ENCODE results near the gene CLSTN2.

The CLSTN2 gene

DNA sequence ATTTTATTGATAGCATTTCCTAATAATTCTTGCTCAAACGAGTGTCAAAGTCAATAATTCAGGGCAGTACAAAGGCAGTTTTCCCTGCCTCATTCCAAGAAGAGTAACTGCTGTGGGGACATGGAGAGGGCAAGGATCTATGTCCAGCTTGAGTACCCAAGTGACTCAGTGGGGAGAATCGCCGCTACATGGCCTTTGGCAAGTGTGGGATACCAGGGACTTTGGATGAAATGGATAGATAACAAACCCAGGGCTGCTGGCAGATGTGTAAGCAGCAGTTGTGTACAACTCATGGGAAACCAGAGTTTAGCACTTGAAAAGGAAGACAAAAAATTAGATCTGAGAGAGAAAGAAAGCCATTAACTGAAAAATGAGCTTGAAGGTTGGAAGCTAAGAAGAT, 620.7 kb downstream of the CLSTN2 start:
- no peak for DNase-seq
- intact Hi-C loops (cut with DNase I): no loop called here

DNA sequence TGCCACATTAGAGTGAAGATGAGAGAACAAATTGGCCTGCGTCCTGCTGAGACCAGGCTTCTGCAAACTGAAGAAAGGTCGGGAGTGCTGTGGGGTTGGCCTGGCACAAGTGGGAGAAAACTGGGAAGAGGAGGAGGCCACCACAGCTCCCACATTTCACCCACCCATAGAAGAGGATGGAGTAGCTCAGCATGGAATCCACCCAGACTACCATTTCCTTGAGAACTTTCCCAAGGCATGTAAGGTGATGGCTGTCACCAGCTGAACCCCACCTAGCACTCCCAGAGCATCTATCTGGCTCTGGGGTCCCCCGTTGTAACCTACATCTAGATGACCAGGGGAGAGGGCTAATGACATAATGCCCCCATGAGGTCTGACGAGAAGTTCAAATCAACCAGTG, 622.5 kb downstream of the CLSTN2 start:
- no peak for DNase-seq
- intact Hi-C loops (cut with DNase I): no loop called here

DNA sequence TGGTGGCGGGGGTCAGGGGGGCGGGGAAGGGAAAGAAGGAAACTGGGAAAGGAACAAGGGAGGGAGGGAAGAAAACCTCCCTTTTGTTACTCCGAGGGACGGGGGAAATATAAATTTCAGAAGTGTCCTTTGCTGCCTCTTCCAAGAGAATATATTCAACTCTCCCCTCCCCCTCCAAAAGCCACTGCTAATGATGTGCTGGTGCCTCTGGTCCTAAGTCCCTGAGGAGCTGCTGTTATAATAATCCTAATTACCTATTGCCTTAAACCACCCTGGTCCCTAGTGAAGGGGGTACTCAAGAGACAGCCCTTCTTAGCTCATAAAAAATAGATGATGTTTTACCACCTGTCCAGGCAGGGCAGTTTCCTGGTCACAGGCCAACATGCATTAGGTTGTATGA, 624.6 kb downstream of the CLSTN2 start:
- no peak for DNase-seq
- intact Hi-C loops (cut with DNase I): no loop called here

DNA sequence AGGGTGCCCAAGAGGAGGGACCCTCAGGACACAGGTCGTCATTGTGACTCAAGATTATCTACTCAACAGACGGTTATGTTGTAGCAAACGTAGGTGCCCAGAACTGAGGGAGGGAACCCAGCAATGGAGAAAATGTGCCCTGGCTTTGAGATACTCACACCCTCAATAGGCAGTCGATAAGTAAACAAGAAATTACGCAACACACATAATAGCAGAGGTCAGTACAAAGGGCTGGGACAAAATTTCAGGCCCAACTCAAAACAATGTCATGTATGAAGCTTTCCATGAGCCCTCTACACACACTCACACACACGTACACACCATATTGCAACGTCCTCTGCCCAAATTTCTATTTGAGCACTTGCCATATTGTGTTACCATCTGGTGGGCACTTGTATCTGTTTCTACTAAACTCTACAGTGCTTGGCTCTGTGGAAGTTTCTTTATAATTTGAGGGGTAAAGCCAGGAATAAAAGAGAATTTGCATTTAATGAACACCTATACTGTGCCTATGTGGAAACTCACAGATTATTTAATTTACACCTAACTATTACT, 628.3 kb downstream of the CLSTN2 start:
- intact Hi-C loops (cut with DNase I): no loop called here
- no peak for DNase-seq

DNA sequence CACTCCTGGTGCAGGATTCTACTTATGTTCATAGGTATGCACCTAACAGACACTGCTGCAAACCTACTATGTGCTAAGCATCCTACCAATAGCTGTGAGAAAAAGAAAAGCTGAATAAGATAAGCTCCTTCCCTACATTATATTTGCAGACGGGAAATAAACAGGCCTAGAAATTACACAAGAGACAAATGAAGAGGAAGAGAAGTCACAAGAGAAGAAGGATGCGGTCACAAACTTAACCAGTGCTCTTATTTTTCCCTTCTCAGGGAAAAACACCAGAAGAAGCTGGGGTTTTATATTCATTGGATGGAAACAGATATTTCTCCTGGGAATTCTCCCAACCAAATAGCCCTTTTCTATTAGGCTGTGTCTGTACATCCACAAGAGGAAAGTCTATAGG, 633.1 kb downstream of the CLSTN2 start:
- intact Hi-C loops (cut with DNase I): no loop called here
- no peak for DNase-seq

DNA sequence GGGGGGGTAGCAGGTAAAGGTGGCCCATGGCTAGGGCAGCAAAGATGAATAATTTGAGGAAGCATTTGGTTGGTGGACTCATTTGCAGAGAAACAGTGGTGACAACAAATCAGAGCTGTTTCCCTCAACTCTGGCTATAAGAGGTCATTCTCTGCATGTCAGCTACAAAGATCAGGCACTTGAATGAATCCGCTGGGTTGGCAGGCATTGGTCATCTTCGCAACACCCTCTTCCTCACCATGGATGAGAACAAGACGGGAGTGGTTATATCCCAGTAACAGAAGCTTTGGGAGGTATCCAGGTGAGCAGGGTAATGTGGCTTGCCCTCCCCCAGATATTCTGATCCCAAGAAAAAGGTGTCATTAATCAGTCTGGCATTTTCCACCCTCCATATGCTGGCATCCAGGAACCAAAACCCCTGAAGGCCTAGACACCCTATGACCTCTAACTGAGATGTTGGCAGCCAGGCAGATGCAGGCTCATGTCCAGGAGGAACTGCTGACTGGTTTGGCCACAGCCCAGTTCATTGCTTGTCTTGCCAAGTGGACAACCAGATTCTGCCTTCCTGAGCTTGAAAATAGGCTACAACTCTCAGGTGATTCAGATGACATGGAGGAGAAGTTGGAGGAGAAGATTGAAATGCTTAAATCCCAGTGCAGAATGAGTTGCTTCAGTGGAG, 634.0 kb downstream of the CLSTN2 start:
- intact Hi-C loops (cut with DNase I): no loop called here
- peak in 4 of 10 donors; percentile 19 to 28 (median 22) for DNase-seq

DNA sequence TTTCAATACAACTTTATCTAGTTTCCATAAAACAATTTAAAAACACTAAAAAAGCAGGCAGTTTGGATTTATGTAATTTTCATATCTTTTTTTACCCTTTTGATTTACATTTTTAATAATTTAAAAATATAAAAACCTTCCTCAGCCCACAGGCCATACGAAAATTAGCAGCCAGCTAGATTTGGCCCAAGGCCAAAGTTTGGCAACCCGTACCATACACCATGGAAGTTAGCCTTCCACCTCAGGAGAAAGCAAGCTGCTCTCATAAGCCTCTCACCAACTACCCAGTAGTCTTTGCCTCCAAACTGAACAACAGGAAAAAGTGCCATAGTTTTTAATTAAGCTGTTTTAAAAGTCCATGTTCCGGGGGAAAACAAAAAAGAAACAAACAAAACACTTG, 635.6 kb downstream of the CLSTN2 start:
- intact Hi-C loops (cut with DNase I): no loop called here
- no peak for DNase-seq

DNA sequence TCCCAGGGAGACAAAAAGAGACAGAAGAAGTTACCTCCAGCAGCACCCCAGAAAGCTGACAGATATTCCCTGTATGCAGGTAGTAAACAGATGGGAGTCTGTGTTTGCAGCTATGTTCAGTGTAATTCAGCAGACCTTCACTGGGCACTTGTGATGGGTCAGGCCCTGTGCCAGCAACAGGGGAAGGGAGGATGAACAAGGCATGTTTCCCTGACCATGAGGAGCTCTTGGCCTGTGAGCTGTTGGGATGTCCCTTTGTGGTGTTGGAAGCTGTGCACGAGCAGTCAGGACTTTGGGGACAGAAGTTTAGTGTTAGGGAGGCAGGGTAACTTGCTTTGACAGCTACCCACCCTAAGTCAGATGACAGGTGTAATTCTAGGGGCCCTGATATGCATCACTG, 636.9 kb downstream of the CLSTN2 start:
- no peak for DNase-seq
- intact Hi-C loops (cut with DNase I): no loop called here

DNA sequence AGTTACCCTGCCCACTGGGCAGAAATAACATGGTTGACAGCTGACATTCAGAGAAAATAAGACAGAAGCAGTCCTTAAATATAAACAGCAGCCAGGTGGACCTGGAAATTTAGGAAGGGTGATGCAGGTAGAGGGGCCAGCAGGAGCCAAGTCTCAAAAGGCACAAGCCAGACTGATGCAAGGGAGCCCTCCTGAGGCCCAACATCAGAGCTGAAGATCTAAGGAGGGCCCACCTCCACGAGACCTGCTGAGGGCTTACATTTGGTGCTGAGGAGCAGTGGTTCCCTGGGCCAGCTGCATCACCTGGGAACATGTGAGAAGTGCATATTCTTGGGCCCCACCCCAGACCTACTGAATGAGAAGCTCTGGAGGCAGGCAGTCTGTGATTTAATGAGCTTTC, 637.3 kb downstream of the CLSTN2 start:
- no peak for DNase-seq
- intact Hi-C loops (cut with DNase I): no loop called here

DNA sequence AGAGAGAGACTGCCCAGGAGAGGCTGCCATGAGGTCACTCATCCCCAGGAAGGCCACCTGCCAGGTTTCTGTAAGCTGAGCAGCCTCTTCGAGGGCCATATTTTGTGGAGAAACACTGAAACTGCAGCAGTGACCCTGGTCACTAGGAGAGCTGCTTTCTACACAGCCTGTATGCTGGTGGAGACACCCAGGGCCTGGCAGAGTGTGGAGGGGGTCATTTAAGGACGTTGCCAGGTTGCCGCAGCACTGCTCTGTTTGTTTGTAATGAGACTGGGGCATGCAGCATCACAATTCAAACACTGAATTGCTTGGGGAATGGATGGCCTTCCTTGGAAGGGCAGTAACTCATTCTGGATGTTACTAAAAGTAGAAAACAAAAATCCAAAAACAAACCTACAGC, 638.0 kb downstream of the CLSTN2 start:
- intact Hi-C loops (cut with DNase I): no loop called here
- no peak for DNase-seq

DNA sequence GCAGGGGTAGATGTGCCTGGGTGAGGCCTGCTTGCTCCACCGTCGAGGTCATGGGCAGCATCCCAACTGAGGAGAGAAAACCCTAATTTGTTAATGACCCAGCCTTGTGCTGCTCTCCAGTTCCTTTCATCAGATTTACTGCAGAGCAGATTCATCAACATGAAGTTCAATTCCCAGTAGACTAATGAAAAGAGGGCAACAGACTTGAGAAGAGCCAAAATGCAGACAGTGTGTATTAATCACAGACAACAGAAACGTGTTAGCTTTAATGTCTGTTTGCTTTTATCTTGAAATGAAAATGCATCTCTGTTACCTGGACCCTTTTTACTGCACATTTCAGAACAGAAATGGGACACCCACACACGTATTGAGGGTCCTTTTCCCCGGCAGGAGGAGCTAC, 639.4 kb downstream of the CLSTN2 start:
- intact Hi-C loops (cut with DNase I): no loop called here
- no peak for DNase-seq

DNA sequence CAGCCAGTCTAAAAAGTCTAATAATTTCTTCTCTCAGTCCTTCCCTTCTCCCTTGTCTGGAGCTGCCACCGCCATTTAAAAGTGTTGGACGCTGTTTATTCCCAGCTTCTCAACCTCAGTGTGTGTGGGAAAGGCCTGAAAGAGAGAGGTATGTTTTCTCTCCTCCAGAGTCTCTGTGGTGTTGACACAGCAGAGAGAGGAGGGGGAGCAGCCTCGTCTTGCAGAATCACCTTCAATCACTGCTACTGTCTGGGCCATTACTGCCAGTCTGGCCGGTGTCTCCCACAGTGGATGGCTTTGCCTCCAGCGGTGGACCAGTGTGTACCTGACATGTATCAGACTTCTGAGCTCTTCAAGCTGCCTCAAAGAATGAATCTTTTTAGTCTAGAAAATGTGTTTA, 641.5 kb downstream of the CLSTN2 start:
- no peak for DNase-seq
- intact Hi-C loops (cut with DNase I): no loop called here

DNA sequence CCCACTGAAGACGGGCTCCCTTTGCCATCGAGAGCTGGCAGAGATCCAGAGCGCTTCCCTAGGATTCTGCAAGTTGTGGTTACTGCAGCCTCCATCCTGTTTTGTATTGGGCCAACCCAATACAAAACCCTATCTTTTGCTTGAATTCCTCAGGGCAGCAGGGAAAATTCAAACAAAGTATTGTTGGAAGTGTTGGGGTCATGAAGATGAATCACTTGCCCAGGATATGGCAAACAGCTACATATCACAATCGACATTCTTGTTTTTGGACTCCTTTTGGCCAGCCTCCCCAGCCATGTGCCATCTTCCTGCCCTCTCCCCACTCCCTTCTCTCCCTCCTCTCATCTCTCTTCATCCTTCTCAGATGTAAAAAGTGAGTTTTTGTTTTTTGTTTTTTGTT, 642.9 kb downstream of the CLSTN2 start:
- no peak for DNase-seq
- intact Hi-C loops (cut with DNase I): no loop called here

DNA sequence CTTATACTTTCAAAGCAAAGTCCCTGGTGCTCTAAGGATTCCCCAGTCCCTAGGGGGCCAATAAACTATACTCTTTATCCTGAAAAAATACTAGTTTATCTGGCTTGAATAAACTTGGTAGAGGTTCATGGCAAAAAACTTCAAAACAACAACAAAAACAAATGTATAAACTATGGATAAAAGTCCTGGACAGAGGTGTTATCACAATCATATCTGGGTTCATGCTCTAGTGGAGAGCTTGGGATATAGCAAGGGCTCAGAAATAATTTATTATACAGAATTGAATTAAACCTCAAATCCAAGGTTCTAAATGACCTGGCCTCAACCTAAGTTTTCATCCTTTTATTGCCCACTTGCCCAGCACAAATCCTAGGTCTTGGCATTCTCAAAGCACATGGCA, 644.3 kb downstream of the CLSTN2 start:
- no peak for DNase-seq
- intact Hi-C loops (cut with DNase I): no loop called here

DNA sequence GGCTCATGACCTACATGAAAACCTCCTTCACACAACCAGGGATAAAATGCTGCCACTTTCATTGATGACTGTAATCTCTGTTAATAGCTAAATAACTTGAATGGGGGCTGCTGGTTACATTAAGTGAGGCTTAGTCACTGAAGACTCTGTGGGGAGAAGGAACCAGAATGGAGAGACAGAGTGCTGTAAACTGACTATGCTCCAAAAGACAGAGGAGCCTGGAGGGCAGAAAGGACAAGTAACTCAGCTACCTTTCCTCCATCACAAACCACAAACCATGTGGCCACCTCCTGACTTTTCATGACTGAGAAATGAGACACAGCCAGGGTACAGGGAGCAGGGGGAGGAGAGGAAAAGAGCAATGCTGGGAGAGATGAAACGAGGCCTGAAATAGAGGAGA, 645.8 kb downstream of the CLSTN2 start:
- DNase-seq: no peak

DNA sequence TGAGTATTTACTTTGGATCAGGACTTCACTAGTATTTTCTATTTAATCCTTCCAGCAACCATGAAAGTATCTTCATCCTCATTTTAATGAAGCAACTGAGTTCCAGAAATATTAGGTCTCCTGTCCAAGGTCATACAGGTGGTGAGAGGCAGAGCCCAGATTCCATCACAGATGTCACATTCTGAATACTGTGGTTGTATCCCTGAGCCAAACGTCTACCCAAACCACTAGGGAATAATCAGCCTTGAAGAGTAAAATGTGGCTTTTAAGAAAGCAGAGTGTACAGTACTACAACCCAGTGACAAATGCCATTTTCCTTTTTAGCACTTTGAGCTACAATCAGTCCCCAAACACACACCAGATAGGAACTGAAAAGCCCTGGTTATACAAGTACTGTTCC, 649.6 kb downstream of the CLSTN2 start:
- intact Hi-C loops (cut with DNase I): no loop called here
- no peak for DNase-seq

More for the DNA sequence above, 645.8 kb downstream of the CLSTN2 start:
- intact Hi-C loops (cut with DNase I): no loop called here

DNA sequence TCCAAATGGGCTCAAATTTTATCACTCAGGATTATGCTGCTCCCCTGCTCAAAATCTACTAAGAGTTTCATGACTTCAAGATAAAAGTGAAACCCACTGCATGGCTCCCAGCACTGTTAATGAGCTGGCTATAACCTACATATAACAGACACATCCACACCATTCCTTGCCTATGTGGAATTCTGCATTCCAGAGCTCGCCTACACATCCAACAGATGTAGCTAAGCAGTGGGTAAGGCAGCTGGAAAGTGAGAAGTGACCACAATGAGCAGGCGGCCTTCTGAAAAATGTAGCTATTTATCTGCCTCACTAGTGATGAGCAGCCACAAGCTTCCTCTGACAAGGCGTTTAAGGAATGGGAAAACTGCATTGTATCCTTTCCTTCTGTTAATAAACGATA, 650.8 kb downstream of the CLSTN2 start:
- no peak for DNase-seq

DNA sequence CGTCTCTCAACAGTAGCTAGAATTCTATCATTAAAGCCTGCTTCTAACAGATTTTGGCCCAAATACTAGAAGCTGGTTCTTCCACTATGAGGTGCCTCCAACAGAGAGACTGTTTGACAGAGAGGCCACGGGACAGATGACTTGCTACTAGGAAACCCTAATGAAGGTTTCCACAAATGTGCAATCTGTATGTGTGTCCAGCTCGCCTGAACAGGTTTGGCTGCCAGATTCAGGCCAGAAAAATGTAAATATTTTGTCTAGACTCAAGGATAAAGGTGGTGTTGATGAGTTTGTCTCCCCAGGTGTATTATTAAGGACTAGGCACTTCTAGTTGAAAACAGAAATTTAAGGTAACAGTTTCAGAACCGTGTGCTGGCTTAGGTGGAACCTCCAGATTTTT, 651.3 kb downstream of the CLSTN2 start:
- intact Hi-C loops (cut with DNase I): no loop called here
- DNase-seq: no peak

More for the DNA sequence above, 650.8 kb downstream of the CLSTN2 start:
- intact Hi-C loops (cut with DNase I): no loop called here

DNA sequence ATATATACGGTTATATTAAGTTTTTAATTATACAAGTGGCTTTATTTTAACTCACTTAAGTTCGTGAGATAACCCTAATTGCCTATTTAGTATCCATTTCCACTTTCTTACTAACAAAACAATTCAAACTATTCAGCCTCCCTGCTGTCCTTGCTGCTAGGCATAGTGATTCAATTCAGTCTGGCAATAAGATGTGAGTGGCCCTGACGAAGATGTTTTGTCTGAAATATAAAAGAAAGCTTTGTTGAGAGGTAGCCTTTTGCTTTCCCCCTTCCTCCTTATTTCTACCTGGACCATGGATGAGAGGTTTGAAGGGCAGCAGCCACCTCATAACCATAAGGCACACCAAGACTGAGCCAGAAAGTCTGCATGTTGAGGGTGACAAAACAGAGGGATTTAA, 653.6 kb downstream of the CLSTN2 start:
- DNase-seq: no peak
- intact Hi-C loops (cut with DNase I): no loop called here

DNA sequence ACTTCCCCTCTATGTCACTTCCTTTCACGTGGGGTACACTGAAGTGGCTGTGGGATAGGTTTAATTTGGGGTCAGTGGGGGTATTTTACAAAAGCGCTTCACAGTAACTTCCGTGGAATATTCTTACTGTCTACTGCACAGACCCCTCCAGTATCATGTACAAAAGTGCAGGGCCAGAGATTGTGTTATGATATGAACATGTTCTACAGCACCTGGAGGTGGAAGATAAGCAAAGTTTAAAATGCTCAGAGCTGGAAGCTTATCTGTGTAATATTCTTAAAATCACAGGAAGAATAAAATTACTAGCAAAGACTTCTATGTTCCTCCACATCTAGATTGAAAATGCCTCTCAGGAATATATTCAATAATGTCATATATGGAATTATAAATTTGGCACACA, 658.8 kb downstream of the CLSTN2 start:
- no peak for DNase-seq
- intact Hi-C loops (cut with DNase I): no loop called here

DNA sequence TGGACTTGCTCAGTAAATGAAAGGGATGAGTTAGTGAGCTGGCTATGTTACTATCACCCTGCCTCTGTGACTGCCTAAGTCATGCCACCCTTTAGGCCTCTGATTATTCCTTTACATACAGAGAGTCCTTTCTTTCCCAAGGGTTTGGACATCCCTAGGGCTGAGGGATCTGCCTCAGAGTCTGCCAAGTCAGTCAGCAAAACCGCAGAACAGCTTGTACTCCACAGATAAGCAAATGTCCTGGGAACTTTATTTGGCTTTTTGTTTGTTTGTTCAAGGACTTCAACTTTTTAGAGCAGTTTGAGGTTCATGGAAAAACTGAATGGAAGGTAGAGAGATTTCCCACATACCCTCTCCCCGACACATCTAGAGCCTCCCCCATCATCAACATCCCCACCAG, 660.3 kb downstream of the CLSTN2 start:
- DNase-seq: no peak
- intact Hi-C loops (cut with DNase I): no loop called here

DNA sequence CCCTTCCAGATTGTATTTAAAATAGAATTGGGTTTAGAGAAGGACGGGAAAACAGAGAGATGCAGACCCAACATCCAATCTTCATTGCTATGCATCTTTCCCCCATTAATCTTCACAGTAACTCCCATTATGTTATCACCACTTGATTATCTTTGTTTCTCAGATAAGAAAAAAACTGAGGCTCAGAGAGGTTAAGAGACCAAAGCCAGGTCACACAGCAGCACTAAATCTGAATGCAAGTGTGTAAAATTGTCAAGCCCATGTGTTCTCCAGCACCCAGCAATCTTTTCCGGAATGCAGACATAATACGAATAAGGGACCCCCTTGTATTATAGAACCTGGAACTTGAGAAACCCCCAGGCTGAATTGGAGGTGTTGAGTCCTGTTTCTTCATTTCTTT, 662.4 kb downstream of the CLSTN2 start:
- intact Hi-C loops (cut with DNase I): no loop called here
- no peak for DNase-seq

DNA sequence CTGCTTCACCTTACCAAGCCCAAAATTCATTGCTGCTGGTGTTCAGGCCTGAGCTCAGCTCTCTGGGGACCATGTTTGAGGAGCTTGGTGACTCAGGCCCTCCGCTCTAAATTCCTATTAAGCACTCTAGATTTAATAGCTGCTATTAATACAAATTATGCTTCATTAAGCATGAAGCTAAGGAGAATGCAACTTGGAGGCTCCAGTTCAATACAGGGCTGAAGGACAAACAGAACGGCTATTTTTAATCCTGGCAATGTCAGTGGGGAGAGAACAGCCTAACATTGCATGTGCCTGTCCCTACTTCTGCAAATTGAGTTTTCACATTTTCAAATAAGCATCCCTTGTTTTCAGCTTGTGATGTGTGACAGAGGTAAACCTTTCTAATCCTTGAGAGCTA, 662.8 kb downstream of the CLSTN2 start:
- no peak for DNase-seq
- intact Hi-C loops (cut with DNase I): no loop called here

All from posterior cingulate gyrus (tissue), 11 donors.